Dedifferentiated amniotic fluid mesenchymal stem cell (primary cell): ENCODE measurements around the gene MB21D2.
"Not testable (repeated sequence)": the region's sequence is repeated elsewhere in the genome, so short reads cannot be mapped to it uniquely, and the experiment has no call there.

Experiments used
- DNase-seq: peaks from one replicate; pipeline ENCODE4 v3.0.0-alpha.2; 2016; ENCODE audit errors: extremely low spot score

The MB21D2 gene

DNA sequence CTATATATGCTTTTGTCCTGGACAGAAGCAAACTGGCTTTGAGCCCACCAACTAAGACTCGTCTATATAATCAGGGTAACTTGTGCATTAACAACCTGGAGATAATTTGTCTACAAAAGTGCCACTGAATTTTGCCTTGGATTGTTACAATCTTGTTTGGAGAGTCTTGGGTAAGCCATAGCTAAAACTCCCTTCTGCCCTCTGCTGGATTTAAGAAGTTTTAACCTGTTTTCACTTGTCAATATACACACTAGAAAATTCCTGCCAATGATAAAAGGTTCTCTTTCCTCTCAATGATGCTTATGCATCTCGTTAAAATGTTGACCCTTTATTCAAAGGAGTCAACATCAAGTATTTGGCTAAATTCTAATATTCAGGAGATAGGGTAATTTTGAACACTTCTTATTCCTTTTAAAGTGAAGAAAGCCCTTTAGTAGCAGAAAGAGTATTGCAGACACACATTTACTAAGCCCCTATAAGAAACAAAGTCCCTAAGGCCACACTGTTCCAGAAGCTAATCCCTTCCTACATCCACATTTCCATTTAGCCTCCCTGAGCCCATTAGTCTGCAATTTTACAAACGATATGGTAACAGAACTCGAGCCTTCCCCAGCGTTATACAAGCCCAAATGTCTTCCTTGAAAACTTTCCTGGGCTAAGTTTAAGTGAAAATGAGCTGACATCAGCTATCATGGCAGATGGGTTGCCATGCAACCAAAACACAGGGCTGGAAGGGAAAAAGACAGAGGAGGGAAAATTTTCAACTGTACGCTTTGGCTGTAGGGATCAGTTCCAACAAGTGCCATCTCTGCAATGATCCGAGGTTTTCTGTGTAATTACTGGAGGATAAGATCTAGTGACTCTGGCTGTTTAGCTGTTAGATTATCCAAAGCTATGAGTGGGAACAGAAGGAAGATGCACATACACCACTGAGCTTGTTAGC lies 114.4 kb downstream of the MB21D2 start:
- DNase-seq: peak; percentile 54

DNA sequence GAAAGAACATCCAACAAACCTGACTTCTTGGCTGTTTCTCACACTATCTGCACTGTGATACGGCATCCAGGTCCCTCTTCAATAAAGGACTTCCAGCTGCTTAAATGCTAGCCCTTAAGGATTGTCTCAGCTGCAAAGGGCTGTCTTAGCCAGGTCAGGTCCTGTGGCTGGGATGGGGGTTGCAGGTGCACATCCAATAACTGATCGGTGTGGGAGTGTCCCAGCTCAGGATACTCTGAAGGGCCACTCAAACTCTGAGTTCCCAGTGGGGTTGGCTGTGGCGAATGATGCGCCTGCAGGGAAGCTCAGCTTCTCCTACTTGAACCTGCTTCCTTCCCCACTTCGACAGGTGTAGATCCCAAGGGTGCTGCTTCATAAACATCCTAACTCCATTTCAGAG lies 115.7 kb downstream of the MB21D2 start:
- no peak for DNase-seq

DNA sequence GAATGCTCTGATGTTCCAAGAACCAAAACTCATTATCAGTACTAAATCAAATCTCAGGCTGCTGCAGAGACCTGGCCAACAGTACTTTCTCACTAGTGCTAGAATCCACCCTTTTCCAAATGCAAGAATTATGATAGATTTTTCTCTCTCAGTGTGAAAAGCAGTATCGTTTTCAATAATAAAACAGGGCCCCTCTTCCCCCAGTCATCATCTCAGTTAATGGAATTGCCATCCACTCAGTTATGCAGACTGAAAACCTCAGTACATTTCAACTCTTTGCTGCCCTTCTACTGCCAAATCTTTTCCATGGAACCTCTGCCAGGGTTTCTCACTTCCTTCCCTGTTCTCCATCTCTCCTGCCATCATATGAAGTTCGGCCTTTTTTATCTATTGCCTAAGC lies 117.9 kb downstream of the MB21D2 start:
- DNase-seq: no peak

DNA sequence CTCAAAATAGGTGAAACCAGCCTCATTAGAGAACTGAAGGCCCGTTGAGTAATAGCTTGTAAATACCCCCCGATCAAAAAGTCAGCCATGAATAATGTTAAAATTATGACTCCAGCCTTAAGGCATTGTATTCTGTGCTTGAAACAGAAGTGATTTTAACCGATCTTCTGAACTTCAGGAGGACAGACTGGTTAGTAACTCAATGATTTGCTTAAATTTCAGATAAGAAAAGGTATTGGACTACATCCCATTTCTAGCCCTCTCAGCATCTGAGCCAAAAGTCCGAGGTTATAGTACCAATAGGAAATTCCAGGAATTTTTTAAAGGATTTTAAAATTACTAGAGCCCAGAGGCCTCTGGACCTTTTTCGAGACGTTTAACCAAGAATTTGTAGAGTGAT lies 122.6 kb downstream of the MB21D2 start:
- no peak for DNase-seq

DNA sequence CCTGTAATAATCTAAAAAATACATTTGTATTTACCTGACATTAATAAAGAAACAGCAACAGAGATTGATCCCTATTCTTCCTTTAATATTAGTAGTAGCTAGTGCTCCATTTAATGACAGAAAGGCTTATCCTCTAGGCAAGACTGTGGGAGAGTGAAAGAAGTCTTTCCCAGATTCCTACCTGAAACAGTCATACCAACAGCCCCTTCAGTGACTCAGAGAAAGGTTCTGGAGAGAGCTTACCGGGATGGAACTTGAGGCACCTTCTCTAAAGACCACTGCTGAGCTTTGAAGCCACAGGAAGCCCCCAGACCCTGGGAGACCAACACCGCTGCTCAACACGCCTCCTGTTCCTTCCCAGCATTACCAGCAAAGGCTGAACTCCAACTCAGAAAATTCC lies 123.4 kb downstream of the MB21D2 start:
- no peak for DNase-seq

DNA sequence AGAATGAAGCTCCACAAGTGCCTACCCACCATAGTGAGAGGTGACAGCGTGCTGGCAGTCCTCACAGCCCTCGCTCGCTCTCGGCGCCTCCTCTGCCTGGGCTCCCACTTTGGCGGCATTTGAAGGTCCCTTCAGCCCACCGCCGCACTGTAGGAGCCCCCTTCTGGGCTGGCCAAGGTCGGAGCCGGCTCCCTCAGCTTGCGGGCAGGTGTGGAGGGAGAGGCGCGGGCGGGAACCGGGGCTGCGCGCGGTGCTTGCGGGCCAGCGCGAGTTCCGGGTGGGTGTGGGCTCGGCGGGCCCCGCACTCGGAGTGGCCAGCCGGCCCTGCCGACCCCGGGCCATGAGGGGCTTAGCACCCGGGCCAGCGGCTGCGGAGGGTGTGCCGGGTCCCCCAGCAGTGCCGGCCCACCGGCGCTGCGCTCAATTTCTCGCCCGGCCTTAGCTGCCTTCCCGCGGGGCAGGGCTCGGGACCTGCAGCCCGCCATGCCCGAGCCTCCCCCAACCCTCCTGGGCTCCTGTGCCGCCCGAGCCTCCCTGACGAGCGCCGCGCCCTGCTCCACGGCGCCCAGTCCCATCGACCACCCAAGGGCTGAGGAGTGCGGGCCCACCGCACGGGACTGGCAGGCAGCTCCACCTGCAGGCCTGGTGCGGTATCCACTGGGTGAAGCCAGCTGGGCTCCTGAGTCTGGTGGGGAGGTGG lies 128.7 kb downstream of the MB21D2 start:
- not testable (repeated sequence) for DNase-seq

DNA sequence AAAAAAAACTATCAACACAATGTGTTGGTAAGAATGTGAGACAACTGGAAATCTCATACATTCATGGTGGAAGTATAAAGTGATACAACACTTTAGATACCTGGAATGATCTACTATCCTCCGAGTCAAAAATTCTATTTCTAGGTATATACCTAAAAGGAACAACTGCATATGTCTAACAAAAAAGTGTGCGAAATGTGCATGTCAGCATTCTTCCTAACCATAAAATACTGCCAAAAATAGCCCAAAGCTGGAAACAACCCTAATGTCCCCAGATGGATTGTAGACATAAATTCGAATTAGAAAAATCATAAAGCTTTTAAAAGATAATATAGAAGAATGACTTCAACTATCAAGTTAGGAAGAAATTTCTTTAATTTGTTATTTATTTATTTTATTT lies 139.1 kb downstream of the MB21D2 start:
- DNase-seq: no peak

DNA sequence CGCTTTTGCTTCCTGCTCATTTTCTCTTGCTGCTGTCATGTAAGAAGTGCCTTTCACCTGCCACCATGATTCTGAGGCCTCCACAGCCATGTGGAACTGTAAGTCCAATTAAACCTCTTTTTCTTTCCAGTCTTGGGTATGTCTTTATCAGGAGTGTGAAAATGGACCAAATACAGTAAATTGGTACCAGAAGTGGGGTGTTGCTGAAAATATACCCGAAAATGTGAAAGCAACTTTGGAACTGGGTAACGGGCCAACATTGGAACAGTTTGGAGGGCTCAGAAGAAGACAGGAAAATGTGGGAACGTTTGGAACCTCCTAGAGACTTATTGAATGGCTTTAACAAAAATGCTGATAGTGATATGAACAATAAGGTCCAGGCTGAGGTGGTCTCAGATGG lies 143.3 kb downstream of the MB21D2 start:
- DNase-seq: not testable (repeated sequence)

DNA sequence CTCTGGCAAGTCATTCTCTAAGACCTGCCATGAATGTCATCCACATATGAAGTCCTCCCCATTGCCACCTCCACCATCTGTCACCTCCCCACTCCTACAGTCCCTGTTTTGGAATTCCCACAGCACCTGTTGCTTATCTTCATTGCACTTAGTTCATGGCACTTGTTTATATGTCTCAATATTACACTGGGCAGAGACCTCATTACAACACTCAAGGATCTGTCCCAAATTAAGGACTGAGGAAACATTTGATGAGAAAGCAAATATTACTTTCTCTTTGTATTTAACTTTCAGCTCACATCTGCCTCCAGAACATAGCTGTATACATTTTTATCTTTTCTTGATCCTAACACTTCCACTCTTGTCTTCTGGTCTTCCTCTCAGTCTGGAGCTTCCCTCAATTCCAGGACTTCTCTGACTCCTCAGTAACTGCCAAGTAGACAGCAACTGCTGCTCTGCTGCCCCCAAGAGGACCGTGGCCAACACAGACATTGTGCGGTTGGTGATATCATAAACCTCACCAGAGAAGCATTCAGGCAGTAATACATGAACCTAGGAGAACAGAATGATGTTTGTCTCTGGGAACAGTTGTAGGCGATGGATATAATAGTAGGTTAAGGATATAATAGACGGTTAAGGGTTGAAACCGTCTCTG lies 145.3 kb downstream of the MB21D2 start:
- DNase-seq: peak; percentile 29

DNA sequence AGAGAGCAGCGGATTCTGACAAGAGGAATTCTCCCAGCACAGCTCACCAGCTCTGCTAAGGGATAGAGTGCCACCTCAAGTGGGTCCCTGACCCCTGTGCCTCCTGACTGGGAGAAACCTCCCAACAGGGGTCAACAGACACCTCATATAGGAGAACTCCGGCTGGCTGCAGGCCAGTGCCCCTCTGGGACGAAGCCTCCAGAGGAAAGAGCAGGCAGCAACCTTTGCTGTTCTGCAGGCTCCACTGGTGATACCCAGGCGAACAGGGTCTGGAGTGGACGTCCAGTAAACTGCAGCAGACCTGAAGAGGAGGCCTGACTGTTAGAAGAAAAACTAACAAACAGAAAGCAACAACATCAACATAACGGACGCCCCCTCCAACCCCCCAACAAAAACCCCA lies 159.0 kb downstream of the MB21D2 start:
- no peak for DNase-seq

DNA sequence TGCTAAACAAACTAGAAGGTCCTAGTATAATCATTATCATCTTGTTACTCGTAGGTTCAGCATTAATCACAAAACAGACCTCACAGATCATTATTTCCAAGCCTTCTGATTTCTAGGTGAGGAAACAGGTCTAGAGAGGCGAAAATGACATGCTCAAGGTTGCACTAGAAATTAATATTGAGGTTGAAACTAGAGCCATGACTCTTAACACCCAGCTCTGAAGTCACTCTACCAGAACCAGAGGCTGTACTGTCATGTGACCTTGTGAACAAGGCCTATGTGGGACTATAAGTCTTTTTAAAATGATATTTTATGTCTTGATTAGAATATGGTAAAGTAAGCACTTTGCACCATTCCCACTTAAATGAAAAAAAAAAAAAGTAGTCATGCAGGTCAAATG lies 166.5 kb downstream of the MB21D2 start:
- no peak for DNase-seq

DNA sequence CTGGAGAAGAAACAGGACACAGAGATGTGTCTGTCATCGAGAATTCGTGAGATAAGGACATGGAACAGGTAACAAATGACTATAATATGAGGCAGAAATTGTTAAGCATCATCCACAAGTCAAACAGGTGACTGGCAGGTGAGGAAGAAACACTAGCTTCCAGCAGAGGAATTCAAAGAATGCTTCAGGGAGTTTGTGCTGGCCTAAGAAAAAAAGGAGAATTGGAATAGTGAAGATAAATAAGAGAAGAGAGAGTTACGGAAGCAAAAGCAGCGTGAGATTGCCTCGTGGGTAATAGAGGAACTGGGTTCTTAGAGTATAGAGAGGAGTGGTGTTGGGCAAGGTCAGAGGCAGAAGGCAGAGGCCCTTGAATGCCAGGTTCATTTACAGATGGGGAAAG lies 167.5 kb downstream of the MB21D2 start:
- no peak for DNase-seq

DNA sequence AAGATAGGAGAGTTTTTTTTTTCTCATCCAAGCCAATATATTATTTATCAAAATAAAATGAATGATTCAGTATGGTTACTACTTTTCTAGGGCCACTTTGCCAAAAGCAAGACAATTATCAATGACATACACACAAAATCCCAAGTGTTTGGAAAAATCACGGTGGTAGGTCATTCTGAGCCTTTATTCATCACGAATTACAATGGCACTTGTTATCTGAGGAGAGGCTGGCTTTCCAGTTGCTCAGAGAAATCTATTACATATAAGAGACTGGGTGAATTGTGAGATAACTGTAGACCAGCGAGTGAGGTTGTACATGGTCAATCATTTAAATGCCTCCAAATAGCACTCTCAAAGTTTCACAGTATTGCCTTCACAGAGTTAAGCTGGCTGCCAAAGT lies 169.9 kb downstream of the MB21D2 start:
- no peak for DNase-seq

DNA sequence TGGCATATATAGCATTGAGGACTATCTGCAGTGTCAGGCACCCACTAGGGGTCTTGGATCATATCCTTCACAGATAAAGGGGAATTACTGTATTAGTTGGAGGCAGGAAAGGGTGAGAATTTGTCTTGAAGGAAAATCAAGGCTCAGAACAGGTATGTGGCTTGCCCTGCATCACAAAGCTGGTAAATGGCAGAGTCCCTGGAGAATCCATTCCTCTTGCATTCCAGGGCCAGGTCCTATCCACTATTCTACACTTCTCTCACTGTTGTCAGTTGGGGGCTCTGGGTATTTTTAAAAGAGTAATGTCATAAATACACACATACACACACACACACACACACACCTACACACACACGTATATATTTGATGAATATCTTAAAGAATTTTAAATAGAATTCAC lies 170.5 kb downstream of the MB21D2 start:
- DNase-seq: no peak
